HEK293 (cell line): ENCODE measurements around the gene ZMPSTE24.

Source experiments
- GLIS1 ChIP-seq: fragments of 450-650 bp; formaldehyde crosslinking; IDR thresholded peaks from 2 replicates; pipeline ENCODE4 v1.5.1; 2016; ENCODE audit warnings: missing biosample characterization, missing genetic modification characterization
- MYNN ChIP-seq: fragments of 450-650 bp; formaldehyde crosslinking; IDR thresholded peaks from 2 replicates; pipeline ENCODE4 v1.5.1; 2016; ENCODE audit warnings: missing biosample characterization, missing genetic modification characterization, borderline replicate concordance
- SALL2 ChIP-seq: fragments of 450-650 bp; formaldehyde crosslinking; IDR thresholded peaks from 2 replicates; pipeline ENCODE4 v1.5.0; 2017; ENCODE audit warnings: missing biosample characterization, mild to moderate bottlenecking, missing genetic modification characterization, borderline replicate concordance
- SCRT1 ChIP-seq: fragments of 450-650 bp; formaldehyde crosslinking; IDR thresholded peaks from 2 replicates; pipeline ENCODE4 v1.5.1; 2016; ENCODE audit warnings: missing biosample characterization, missing genetic modification characterization, borderline replicate concordance
- SP7 ChIP-seq: fragments of 450-650 bp; formaldehyde crosslinking; IDR thresholded peaks from 2 replicates; pipeline ENCODE4 v1.5.1; 2016; ENCODE audit warnings: missing biosample characterization, missing genetic modification characterization
- WT1 ChIP-seq: fragments of 450-650 bp; formaldehyde crosslinking; IDR thresholded peaks from 2 replicates; pipeline ENCODE4 v1.5.1; 2016; ENCODE audit warnings: missing biosample characterization, missing genetic modification characterization
- ZBTB17 ChIP-seq: fragments of 450-650 bp; formaldehyde crosslinking; IDR thresholded peaks from 2 replicates; pipeline ENCODE4 v1.5.1; 2016; ENCODE audit warnings: missing biosample characterization, missing genetic modification characterization
- ZNF169 ChIP-seq: fragments of 450-650 bp; formaldehyde crosslinking; IDR thresholded peaks from 2 replicates; pipeline ENCODE4 v1.5.1; 2016; ENCODE audit warnings: missing biosample characterization, missing genetic modification characterization
- ZNF266 ChIP-seq: fragments of 450-650 bp; formaldehyde crosslinking; IDR thresholded peaks from 2 replicates; pipeline ENCODE4 v1.5.1; 2016; ENCODE audit warnings: missing biosample characterization, missing genetic modification characterization, low read depth
- ZNF274 ChIP-seq, 2 experiments: fragments of 200-500 bp in 1 of 2; fragments of 450-650 bp in 1 of 2; sonication (Bioruptor generic) in 1 of 2; formaldehyde crosslinking in 1 of 2; IDR thresholded peaks; 2 replicates each; pipeline versions ENCODE4 v1.5.1 to v1.6.1; 2014 to 2016; ENCODE audit warnings: borderline replicate concordance in 1 of 2, inconsistent platforms in 1 of 2, low read length in 1 of 2, missing biosample characterization in 1 of 2, missing genetic modification characterization in 1 of 2
- ZNF366 ChIP-seq: fragments of 450-650 bp; formaldehyde crosslinking; conservative IDR thresholded peaks from 2 replicates; pipeline ENCODE4 v1.5.1; 2016; ENCODE audit warnings: missing biosample characterization, missing genetic modification characterization
- ZNF433 ChIP-seq: fragments of 450-650 bp; formaldehyde crosslinking; IDR thresholded peaks from 2 replicates; pipeline ENCODE4 v1.5.1; 2016; ENCODE audit warnings: missing biosample characterization, missing genetic modification characterization, low read depth
- ZNF544 ChIP-seq: fragments of 450-650 bp; formaldehyde crosslinking; IDR thresholded peaks from 2 replicates; pipeline ENCODE4 v1.5.0; 2017; ENCODE audit warnings: missing biosample characterization, missing genetic modification characterization
- ZNF658 ChIP-seq: fragments of 450-650 bp; formaldehyde crosslinking; IDR thresholded peaks from 2 replicates; pipeline ENCODE4; 2016; ENCODE audit warnings: missing biosample characterization, missing genetic modification characterization
- ZSCAN16 ChIP-seq: fragments of 450-650 bp; formaldehyde crosslinking; IDR thresholded peaks from 2 replicates; pipeline ENCODE4 v1.5.1; 2016; ENCODE audit warnings: missing biosample characterization, missing genetic modification characterization
- ZSCAN5A ChIP-seq: fragments of 450-650 bp; formaldehyde crosslinking; IDR thresholded peaks from 2 replicates; pipeline ENCODE4 v1.5.1; 2016; ENCODE audit warnings: missing biosample characterization, missing genetic modification characterization
- TF ChIP-seq, protein P1 (sequence below): fragments of 450-650 bp; formaldehyde crosslinking; IDR thresholded peaks from 2 replicates; pipeline ENCODE4 v1.5.1; 2016; ENCODE audit warnings: missing biosample characterization, missing genetic modification characterization
- TF ChIP-seq, protein P2 (sequence below): fragments of 450-650 bp; formaldehyde crosslinking; IDR thresholded peaks from 2 replicates; pipeline ENCODE4 v1.5.1; 2016; ENCODE audit warnings: missing biosample characterization, missing genetic modification characterization
- TF ChIP-seq, protein P3 (sequence below): fragments of 450-650 bp; formaldehyde crosslinking; conservative IDR thresholded peaks from 2 replicates; pipeline ENCODE4 v1.5.1; 2016; ENCODE audit warnings: low read depth, missing biosample characterization, missing genetic modification characterization
- TF ChIP-seq, protein P4 (sequence below): fragments of 450-650 bp; formaldehyde crosslinking; IDR thresholded peaks from 2 replicates; pipeline ENCODE4 v1.5.1; 2016; ENCODE audit warnings: missing biosample characterization, missing genetic modification characterization, borderline replicate concordance
- TF ChIP-seq, protein P5 (sequence below): fragments of 450-650 bp; formaldehyde crosslinking; IDR thresholded peaks from 2 replicates; pipeline ENCODE4 v1.5.1; 2016; ENCODE audit warnings: missing biosample characterization, missing genetic modification characterization

ZMPSTE24 gene

DNA sequence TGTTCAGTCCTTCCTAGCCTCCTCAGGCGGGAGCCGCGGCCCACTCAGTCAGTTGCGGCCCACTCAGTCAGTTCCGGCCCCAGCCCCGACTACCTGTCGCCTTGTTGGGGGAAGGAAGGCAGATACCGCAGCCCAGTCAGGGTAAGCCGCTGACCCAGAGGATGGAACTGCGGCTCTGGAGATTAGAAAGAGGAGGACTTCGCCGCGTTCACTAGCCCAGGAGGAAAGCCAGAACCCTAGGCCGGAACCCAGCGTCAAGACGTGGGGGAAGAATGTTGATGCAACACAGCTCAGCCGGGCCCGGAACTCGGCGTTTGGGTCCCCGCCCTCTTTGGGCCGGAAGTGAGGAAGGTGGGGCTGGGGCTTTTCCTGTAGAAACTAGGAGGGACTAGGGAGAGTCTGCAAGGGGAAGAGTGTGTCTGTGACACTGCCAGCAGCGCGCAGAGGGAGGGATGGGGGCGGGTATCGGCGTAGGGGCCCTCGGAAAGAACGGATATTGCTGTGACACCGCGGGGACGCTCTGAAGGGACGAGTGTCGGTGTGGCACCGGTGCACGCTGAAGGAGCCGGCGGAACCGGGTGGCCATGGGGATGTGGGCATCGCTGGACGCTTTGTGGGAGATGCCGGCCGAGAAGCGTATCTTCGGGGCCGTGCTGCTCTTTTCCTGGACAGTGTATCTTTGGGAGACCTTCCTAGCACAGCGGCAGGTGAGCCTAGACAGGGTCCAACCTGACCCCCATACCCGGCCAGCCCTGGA lies at the start of gene ZMPSTE24 (continued):
- TF ChIP-seq ZSCAN5A (tag by site-specific recombination) (peak; percentile 100), WT1 (tag by site-specific recombination) (peak; percentile 82), SP7 (peak; percentile 97), ZNF169 (no peak), ZNF433 (tag by site-specific recombination) (peak; percentile 4; the same call in 1 of the 2 replicates), GLIS1 (peak; percentile 83; the same call in 1 of the 2 replicates), MYNN (peak; percentile 87; the same call in 1 of the 2 replicates), ZNF366 (peak; percentile 95), ZBTB17 (peak; percentile 99), ZSCAN16 (tag by site-specific recombination) (no peak), ZNF544 (tag by site-specific recombination) (no peak; the same call in 1 of the 2 replicates), ZNF266 (peak; percentile 7; the same call in 1 of the 2 replicates), ZNF658 (tag by site-specific recombination) (no peak), SCRT1 (peak; percentile 62; the same call in 1 of the 2 replicates), SALL2 (tag by site-specific recombination) (no peak), ZNF274 (IDR thresholded peaks at IDR 0.05; ENCODE audit: low read length) (no peak), ZNF274 (tag by site-specific recombination; IDR thresholded peaks at IDR 0.05; ENCODE audit: borderline replicate concordance) (no peak)
- TF ChIP-seq, protein P1, sequence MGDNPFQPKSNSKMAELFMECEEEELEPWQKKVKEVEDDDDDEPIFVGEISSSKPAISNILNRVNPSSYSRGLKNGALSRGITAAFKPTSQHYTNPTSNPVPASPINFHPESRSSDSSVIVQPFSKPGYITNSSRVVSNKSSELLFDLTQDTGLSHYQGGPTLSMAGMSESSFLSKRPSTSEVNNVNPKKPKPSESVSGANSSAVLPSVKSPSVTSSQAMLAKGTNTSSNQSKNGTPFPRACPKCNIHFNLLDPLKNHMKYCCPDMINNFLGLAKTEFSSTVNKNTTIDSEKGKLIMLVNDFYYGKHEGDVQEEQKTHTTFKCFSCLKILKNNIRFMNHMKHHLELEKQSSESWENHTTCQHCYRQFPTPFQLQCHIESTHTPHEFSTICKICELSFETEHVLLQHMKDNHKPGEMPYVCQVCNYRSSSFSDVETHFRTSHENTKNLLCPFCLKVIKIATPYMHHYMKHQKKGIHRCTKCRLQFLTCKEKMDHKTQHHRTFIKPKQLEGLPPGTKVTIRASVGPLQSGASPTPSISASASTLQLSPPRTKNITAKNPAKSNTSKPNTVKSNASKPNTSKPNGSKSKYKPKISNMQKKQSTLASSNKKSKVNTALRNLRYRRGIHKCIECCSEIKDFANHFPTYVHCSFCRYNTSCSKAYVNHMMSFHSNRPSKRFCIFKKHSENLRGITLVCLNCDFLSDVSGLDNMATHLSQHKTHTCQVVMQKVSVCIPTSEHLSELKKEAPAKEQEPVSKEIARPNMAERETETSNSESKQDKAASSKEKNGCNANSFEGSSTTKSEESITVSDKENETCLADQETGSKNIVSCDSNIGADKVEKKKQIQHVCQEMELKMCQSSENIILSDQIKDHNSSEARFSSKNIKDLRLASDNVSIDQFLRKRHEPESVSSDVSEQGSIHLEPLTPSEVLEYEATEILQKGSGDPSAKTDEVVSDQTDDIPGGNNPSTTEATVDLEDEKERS, result peak; percentile 95; the same call in 1 of the 2 replicates
- TF ChIP-seq, protein P2, sequence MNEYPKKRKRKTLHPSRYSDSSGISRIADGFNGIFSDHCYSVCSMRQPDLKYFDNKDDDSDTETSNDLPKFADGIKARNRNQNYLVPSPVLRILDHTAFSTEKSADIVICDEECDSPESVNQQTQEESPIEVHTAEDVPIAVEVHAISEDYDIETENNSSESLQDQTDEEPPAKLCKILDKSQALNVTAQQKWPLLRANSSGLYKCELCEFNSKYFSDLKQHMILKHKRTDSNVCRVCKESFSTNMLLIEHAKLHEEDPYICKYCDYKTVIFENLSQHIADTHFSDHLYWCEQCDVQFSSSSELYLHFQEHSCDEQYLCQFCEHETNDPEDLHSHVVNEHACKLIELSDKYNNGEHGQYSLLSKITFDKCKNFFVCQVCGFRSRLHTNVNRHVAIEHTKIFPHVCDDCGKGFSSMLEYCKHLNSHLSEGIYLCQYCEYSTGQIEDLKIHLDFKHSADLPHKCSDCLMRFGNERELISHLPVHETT, result peak; percentile 99
- TF ChIP-seq, protein P3, sequence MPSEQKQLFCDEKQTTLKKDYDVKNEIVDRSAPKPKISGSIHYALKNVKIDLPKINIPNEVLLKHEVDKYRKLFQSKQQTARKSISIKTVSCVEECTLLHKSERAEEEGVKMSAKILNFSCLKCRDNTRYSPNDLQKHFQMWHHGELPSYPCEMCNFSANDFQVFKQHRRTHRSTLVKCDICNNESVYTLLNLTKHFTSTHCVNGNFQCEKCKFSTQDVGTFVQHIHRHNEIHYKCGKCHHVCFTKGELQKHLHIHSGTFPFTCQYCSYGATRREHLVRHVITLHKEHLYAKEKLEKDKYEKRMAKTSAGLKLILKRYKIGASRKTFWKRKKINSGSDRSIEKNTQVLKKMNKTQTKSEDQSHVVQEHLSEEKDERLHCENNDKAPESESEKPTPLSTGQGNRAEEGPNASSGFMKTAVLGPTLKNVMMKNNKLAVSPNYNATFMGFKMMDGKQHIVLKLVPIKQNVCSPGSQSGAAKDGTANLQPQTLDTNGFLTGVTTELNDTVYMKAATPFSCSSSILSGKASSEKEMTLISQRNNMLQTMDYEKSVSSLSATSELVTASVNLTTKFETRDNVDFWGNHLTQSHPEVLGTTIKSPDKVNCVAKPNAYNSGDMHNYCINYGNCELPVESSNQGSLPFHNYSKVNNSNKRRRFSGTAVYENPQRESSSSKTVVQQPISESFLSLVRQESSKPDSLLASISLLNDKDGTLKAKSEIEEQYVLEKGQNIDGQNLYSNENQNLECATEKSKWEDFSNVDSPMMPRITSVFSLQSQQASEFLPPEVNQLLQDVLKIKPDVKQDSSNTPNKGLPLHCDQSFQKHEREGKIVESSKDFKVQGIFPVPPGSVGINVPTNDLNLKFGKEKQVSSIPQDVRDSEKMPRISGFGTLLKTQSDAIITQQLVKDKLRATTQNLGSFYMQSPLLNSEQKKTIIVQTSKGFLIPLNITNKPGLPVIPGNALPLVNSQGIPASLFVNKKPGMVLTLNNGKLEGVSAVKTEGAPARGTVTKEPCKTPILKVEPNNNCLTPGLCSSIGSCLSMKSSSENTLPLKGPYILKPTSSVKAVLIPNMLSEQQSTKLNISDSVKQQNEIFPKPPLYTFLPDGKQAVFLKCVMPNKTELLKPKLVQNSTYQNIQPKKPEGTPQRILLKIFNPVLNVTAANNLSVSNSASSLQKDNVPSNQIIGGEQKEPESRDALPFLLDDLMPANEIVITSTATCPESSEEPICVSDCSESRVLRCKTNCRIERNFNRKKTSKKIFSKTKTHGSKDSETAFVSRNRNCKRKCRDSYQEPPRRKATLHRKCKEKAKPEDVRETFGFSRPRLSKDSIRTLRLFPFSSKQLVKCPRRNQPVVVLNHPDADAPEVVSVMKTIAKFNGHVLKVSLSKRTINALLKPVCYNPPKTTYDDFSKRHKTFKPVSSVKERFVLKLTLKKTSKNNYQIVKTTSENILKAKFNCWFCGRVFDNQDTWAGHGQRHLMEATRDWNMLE (tag by site-specific recombination), result peak; percentile 95
- TF ChIP-seq, protein P4, sequence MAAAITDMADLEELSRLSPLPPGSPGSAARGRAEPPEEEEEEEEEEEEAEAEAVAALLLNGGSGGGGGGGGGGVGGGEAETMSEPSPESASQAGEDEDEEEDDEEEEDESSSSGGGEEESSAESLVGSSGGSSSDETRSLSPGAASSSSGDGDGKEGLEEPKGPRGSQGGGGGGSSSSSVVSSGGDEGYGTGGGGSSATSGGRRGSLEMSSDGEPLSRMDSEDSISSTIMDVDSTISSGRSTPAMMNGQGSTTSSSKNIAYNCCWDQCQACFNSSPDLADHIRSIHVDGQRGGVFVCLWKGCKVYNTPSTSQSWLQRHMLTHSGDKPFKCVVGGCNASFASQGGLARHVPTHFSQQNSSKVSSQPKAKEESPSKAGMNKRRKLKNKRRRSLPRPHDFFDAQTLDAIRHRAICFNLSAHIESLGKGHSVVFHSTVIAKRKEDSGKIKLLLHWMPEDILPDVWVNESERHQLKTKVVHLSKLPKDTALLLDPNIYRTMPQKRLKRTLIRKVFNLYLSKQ (tag by site-specific recombination), result peak; percentile 92; the same call in 1 of the 2 replicates
- TF ChIP-seq, protein P5, sequence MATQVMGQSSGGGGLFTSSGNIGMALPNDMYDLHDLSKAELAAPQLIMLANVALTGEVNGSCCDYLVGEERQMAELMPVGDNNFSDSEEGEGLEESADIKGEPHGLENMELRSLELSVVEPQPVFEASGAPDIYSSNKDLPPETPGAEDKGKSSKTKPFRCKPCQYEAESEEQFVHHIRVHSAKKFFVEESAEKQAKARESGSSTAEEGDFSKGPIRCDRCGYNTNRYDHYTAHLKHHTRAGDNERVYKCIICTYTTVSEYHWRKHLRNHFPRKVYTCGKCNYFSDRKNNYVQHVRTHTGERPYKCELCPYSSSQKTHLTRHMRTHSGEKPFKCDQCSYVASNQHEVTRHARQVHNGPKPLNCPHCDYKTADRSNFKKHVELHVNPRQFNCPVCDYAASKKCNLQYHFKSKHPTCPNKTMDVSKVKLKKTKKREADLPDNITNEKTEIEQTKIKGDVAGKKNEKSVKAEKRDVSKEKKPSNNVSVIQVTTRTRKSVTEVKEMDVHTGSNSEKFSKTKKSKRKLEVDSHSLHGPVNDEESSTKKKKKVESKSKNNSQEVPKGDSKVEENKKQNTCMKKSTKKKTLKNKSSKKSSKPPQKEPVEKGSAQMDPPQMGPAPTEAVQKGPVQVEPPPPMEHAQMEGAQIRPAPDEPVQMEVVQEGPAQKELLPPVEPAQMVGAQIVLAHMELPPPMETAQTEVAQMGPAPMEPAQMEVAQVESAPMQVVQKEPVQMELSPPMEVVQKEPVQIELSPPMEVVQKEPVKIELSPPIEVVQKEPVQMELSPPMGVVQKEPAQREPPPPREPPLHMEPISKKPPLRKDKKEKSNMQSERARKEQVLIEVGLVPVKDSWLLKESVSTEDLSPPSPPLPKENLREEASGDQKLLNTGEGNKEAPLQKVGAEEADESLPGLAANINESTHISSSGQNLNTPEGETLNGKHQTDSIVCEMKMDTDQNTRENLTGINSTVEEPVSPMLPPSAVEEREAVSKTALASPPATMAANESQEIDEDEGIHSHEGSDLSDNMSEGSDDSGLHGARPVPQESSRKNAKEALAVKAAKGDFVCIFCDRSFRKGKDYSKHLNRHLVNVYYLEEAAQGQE (tag by site-specific recombination), result no peak; the same call in none of the 2 replicates
